HG03064 (cell line): Measurements from ENCODE around the gene LRRC8D.
A peak's percentile ranks its signal among the peaks of the same experiment; 100 is the strongest.
"Not testable (repeated sequence)": the region's sequence is repeated elsewhere in the genome, so short reads cannot be mapped to it uniquely, and the experiment has no call there.

Experiments used
- ATAC-seq: cut with Tn5 transposase; IDR thresholded peaks from one replicate; pipeline ENCODE4 v1.9.1; 2021; ENCODE audit warnings: low read depth; ENCODE audit not compliant: unreplicated experiment

LRRC8D gene

DNA sequence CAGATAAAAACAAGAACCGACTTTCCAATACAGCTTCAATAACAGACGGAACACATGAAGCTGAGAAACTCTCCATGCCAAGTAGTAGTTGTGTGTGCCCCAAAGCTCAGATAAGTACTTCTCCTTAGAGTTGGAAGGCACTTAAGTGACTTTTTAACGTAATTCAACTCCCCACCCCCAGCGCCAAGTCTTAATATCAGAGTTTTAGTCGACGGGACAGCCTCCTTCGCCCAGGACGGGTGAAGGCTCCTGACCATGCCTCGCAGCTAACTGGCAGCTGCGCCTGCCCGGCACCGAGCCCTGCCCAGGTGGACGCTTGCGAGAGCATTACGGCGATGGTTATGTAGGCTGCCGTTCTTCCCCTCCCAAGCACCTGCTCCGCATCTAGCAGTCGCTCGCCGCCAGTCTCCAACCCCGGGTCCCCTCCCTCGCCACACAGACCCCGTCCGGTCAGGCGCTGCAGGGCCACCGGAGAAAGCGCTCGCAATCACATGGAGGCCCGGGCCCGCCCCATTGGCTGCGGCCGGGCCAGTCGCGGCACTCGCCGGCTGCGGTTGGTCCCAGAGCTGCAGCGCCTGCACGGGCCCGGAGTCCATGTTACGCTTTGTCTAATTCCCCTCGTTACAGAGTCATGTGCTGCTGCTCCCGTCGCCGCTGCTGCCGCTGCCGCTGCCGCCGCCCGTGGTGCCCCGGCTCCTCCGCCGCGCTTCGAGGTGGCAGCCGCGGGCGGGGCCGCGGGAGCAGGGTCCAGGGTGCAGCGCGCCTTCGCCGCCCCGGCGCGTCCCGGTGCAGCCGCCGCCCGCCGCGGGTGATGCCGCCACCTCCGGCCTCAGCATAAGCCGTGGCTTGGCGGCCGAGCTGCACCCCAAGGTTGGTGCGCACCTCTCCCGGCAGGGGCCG, at the start of gene LRRC8D:
LRRC8D (plus strand) TSS at position 611 of the 900 bp plus-strand sequence. CDS start 112,037 bp downstream, outside the sequence.
- peak; percentile 82 for ATAC-seq

DNA sequence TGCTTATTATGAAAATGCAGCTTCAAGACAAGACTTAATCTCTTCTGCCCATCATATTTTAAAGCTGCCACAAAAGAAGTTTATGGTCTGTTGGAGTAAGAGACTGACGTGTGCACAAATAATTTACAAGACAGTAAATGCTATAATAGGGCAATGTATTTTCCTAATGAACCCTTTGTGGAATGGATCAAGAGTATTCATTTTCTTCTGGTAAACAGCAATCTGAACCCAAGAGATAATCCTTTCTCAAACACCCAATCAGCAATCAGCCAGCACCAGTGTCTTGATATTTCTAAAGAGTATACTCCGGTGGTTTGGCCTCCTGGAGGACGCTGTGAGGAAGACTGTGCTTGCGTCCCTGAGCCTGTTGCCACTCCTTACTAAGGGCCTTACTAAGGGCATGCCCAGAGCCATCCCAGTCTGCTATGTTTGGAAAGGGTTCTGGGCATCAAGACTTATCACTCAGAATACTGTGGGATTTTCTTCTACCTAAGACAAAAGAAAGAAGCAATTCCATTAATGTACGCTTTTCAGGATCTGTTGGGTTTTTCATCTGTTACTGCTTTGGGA, 48.8 kb upstream of the LRRC8D start:
- ATAC-seq = no peak

DNA sequence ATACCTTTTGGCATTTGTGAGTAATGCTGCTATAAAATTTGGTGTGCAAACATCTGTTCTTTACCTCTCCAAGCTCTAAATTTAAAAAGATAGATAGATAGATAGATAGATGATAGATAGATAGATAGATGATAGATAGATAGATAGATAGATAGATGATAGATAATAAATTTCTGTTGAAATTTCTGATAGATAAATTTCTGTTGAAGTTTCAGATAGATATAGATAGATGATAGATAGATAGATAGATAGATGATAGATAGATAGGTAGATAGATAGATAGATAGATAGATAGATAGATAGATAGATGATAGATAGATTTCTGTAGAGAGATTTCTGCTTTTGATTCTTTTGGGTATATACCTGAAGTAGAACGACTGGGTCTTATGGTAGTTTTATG, 44.7 kb upstream of the LRRC8D start:
- ATAC-seq = not testable (repeated sequence)

DNA sequence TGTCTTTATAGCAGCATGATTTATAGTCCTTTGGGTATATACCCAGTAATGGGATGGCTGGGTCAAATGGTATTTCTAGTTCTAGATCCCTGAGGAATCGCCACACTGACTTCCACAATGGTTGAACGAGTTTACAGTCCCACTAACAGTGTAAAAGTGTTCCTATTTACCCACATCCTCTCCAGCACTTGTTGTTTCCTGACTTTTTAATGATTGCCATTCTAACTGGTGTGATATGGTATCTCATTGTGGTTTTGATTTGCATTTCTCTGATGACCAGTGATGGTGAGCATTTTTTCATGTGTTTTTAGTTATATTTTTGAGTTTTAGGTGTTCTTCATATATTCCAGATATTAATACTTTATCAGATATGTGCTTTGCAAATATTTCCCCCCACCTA, 43.6 kb upstream of the LRRC8D start:
- ATAC-seq = not testable (repeated sequence)

DNA sequence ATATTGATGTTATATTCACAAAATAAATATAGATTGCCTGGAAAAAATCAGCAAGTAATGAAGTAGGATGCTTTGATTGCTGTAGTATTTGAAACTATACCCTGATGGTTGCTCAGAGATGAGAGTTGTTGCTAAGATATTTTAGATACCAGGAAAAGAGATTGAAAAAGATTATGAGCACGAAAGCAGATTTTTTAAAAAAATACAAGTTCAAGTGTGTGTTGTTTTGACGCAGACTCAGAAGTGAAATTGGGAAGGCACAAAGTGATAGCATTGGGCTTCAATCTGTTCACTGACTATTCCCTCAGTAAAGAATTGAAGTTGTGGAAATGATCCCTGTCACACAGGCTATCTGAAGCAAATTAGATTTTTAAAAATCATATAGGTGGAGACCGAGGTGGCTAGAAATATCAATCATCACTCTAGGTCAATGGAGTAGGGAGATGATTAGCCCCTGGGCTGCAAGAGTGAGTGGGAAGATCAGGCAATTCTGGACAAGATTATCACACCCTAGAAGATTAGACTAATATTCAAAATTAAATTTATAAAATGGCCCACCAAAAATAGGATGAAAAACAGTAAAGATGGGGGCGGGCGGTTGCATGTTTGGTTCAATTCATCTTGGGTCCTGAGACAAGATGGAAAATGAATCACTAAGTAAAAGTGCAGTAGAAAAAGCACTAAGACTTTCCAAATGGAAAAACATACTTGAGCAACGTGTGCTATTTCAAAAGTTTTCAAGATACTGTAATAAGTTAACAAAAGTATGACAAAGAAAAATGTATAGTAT, 41.5 kb upstream of the LRRC8D start:
- ATAC-seq = no peak

DNA sequence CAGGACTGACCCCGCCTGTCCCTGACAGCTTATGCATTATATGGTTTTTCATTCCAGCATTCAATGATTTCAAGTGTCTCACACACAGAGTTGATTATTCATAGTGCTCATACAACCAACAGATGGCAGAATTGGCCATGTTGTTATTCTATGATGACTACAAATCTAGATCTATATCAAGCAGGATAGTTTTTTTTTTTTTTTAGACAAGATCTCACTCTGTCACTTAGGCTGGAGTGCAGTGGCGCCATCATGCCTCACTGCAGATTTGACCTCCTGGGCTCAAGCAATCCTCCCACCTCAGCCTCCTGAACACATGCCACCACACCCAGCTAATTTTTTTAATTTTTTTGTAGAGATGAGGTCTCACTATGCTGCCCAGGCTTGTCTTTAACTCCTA, 40.1 kb upstream of the LRRC8D start:
- no peak for ATAC-seq

DNA sequence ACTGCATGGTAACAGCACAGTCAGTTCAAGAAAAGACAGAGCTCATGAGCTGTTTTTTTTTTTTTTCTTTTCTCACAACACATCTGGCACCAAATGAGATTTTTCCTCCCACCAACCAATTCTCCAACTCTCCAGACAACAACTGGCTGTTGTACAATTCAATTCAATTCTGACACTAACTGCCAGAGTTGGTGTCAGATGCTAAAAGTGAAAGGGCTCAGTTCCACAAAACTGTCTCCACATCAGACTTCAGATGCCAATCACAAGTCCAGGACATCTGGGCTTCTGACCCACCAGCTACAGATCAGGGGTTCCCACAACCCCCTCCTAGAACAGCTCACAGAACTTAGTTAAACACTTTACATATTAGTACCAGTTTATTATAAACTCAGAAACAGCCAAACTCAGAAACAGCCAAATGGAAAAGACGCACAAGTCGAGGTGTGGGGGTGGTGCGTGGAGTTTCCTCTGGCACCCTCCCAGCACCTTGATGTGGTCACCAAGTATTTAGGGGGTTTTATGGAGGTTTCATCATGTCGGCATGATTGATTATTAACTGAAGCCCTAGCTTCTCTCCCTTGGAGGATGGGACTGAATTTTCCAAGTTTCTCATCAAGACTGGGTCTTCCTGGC, 39.2 kb upstream of the LRRC8D start:
- peak; percentile 89 for ATAC-seq

DNA sequence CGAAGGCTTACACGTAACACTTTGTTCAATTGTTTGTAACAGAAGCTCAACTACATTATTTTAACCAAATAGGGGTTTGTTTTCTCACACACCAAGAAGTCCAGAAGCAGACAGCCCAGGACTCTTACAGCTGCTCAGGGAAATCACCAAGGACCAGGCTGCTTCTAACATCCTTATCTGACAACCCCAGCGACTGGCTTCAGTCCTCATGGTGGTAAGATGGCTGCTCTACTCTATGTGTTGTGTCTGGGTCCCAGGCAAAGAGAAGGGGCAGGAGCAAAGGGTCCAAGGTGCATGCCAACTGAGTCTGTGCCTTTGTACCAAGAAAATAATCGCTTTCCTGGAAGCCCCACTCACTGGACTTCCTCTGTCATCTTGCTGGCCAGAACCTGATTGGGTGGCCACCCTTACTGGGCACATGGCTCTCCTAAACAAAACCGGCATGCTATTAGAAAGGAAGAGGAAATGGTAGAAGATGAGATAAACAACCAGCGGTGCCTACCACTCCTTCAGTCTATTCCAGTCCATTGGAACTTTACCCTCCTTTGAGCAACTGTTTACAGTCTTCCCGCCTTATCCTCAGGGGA, 34.1 kb upstream of the LRRC8D start:
- no peak for ATAC-seq

DNA sequence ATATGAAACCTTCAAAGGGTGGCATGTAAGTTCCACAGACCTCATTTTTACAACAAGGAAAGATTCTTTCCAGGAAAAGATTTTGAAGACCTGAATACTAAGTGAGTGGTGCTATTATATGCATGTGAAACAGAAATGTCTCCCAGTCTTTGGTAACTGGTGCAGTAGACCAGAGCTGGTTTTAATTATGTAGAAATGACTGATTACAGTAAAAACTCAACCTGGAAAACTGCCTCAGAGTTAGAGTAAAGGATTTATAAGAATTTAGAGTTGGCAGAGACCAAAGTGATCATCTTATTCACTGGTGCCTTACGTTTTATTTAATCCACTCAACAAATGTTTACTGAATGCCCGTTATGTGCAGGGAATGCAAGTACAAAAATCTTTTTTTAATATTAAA, 30.2 kb upstream of the LRRC8D start:
- no peak for ATAC-seq

DNA sequence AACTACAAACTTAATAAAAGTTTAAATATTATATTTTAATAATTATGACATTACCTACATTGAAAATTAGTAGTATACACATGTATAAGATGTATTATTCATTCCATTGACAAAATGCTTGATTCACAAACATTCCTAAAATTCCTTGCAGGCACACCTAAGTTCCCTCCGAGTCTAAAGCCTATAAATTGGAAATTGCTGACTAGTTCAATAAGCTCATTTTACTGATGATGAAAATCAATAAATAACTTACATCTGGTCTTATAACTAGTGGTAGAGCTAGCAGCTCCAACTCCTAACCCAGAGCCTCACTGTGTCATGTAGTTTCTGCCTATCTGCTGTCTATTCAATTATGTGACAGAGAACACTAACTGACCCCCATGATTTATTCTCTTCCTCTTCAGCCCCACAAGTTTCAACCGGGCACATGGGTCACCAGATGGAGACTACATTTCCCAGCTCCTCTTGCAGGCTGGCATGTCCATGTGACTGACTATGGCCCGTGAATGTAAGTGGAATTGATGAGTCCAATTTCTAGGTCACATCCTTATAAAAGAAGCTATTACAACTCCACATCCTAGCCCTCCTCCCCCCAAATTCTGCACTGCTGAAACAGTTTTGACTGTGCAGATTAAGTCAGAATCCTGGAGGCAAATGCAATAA, 29.6 kb upstream of the LRRC8D start:
- no peak for ATAC-seq

DNA sequence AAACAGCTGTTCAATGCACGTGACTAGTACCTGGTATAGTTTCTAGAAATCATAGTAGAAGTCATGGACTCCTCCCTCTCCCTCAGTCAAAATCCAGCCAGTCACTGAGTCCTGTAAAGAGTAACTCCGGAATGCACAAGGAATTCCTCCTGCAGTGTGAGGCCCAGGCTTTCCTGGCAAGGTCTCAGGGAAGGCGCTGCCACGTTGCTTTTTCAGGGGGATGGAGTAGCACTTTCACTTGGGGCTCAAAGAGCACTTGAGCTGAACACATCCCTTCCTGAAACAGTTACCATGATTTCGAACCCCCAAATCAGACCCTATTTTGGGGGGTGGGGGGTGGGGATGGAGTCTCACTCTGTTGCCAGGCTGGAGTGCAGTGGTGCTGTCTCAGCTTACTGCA, 26.4 kb upstream of the LRRC8D start:
- no peak for ATAC-seq

DNA sequence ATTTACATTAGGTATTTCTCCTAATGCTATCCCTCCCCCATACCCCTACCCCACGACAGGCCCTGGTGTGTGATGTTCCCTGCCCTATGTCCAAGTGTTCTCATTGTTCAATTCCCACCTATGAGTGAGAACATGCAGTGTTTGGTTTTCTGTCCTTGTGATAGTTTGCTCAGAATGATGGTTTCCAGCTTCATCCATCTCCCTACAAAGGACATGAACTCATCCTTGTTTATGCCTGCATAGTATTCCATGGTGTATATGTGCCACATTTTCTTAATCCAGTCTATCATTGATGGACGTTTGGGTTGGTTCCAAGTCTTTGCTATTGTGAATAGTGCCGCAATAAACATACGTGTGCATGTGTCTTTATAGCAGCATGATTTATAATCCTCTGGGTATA, 25.3 kb upstream of the LRRC8D start:
- ATAC-seq = not testable (repeated sequence)

DNA sequence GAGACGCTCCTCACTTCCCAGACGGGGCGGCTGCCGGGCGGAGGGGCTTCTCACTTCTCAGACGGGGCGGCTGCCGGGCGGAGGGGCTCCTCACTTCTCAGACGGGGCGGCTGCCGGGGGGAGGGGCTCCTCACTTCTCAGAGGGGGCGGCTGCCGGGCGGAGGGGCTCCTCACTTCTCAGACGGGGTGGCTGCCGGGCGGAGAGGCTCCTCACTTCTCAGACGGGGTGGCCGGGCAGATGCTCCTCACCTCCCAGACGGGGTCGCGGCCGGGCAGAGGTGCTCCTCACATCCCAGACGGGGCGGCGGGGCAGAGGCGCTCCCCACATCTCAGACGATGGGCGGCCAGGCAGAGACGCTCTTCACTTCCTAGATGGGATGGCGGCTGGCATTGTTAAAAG, 23.0 kb upstream of the LRRC8D start:
- ATAC-seq = not testable (repeated sequence)

DNA sequence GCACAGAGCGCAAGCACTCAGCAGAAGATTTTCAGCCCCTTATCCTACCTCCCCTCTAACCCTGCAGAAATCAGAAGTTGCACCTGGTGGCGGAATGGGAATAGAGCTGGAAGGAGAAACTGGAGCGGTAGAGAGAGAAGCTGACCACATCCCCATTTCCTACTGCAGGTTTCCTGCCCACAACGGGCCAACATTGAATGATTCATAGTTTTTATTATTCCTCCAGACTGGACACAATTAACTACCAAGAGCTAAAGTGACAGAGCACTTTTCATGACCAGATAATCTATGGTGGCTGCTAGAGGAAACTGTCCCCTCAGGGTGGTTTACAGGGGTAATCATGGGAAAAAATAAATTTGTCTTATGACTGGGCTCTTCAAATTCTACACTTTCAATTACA, 21.3 kb upstream of the LRRC8D start:
- no peak for ATAC-seq

DNA sequence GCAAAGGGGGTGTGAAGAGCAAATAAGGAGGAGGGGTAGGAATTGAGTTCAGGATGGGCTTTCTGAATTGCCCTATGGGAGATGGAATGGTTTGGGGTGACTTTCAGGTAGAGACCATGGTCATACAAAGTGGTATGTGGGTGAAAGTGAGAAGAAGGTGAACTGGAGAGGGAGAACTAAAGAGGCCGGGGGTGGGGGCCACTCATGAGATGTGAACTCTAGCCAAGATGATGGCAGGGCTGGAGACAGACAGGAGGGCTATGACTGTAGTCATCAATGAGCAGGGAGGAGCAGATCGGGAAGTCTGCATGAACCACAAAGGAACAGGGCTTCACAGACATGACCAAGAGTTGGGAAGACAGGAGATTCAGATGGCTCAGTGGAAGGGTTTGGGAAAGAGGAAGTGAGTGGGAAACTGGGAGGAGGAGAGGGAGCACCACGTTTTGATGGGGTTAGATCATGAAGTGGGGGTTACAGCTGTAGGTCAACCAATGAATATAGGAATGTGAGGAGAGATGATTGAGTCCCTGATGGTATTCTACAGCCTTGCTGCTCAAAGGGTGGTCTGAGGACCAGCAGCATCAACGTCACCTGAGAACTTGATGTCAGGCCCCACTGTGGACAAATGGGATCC, 20.7 kb upstream of the LRRC8D start:
- ATAC-seq = no peak

DNA sequence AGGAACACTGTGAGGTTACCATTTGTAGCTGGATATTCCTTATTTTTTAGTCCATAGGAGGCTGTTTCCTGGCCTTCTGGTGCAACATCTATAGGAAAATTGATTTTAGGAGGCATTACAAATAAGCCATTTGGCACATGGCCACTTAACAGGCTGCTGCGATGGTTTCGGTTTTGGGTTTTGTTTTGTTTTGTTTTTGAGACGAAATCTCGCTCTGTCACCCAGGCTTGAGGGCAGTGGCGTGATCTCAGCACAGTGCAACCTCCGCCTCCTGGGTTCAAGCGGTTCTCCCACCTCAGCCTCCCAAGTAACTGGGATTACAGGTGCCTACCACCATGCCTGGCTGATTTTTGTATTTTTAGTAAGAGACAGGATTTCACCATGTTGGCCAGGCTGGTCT, 20.1 kb upstream of the LRRC8D start:
- ATAC-seq = no peak

DNA sequence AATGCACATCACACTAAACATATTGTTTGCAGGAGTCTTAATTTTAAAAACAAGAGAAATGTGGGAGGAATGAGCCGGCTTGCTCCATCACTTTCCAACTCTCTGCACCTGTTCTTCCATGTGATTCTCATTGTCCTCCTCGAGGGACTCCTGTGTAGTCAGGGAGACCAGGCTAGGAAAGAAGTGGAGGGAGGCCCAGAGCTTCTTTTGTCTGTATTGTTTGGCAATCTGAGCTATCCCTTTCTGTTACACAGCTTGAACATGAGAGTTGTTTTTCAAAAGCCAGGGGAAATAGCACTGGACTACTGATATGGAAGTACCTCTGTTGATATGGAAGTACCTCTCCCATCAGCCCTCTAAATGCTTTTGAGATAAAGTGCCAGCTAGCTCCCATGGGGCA, 18.8 kb upstream of the LRRC8D start:
- no peak for ATAC-seq

DNA sequence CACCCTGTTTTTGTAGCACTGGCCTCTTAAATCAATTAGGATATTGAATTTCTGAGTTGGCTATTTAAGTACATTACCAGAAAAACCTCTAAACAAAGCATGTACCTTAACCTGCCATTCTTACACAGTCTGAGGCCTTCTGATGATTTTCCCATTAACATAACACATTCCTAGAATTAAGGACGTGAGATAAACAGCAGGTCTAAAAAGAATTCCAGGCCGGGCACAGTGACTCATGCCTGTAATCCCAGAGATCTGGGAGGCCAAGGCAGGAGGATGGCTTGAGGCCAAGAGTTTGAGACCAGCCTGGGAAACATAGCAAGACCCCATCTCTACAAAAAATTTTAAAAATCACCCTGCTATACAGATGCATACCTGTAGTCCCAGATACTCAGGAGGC, 18.0 kb upstream of the LRRC8D start:
- no peak for ATAC-seq

DNA sequence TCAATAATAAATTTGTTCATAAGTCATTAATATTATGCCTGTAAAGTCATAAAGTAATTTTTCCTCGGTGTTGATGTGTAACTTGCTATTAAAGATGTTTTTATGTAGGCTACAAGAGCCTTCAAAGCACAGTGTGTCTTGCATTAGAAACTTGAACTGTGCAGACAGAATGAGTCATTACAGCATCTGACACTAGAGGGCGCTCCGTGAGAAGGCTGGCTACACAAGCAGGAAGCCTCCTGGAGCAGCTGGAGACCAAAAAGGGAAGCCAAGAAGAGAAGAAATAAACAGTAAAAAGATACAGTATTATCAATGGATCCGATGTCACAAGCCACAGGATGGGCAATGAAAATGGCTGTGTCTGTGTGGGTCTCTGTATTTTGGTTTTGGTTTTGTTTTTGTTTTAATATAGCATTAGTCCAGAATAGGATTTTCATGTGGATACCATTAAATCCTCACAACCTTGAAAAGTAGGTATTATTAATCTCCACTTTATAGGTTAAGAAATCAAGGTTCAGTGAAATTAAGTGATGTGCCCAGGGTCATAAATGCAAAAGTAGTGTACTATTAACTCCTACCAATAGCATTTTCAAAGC, 16.1 kb upstream of the LRRC8D start:
- peak; percentile 65 for ATAC-seq
